Ovary (tissue), 9 donors: ENCODE results near the gene FAM187B. TPM values are rescaled to one million over a fixed set of nuclear protein-coding genes. Genes with fewer than 3 reads are reported as not detected.

Source experiments
- DNase-seq, 5 donors: peaks; one replicate each; pipeline ENCODE4 v3.0.0-alpha.2; 2019 to 2020
- H3K27ac ChIP-seq, 2 donors: fragments of 200-600 bp; one replicate each; pipeline versions ENCODE4 v1.5.1 to v1.8.0; 2019 to 2022
- H3K27me3 ChIP-seq: fragments of 200-600 bp; one replicate; pipeline ENCODE4 v1.8.0; 2022
- H3K36me3 ChIP-seq: fragments of 200-600 bp; sonication (generic); one replicate; pipeline ENCODE4 v1.5.1; 2019
- H3K4me1 ChIP-seq: one replicate; pipeline ENCODE4 v1.8.1; 2013; ENCODE audit warnings: mild to moderate bottlenecking, moderate library complexity; ENCODE audit not compliant: insufficient read depth
- H3K4me3 ChIP-seq: fragments of 200-600 bp; sonication (generic); one replicate; pipeline ENCODE4 v1.5.1; 2017
- H3K9me3 ChIP-seq, 2 donors: fragments of 200-600 bp in 1 of 2; sonication (generic) in 1 of 2; one replicate each; pipeline versions ENCODE4 v1.5.1 to v1.8.1; 2013 to 2019; ENCODE audit warnings: mild to moderate bottlenecking in 1 of 2, moderate library complexity in 1 of 2
- CTCF ChIP-seq, 3 donors: fragments of 450-650 bp in 2 of 3; fragments of 200-600 bp in 1 of 3; IDR thresholded peaks; one replicate each; pipeline versions ENCODE4 v1.5.1 to v1.8.0; 2016 to 2022; ENCODE audit warnings: antibody characterized with exemption in 3 of 3, mild to moderate bottlenecking in 1 of 3
- EP300 ChIP-seq: sonication (generic); formaldehyde crosslinking; IDR thresholded peaks from one replicate; pipeline ENCODE4 v1.6.1; 2017; ENCODE audit warnings: antibody characterized with exemption
- POLR2A ChIP-seq: fragments of 450-650 bp; IDR thresholded peaks from one replicate; pipeline ENCODE4 v1.6.1; 2017; ENCODE audit warnings: antibody characterized with exemption, mild to moderate bottlenecking, moderate library complexity
- WGBS, 3 donors: extraction: QIAGEN DNeasy Blood & Tissue Kit in 1 of 3; methylation state at CpG; one replicate each; pipeline versions ENCODE4 v1.1.5 to v1.1.7; 2013 to 2017; 5-methylcytosine and 5-hydroxymethylcytosine counted together
- intact Hi-C, 4 donors: fragments of 100-400 bp; cut with DNase I; formaldehyde crosslinking; loops; one replicate each; pipeline versions ENCODE4 v1.11.0 to v1.15.1; 2022 to 2023
- polyA plus RNA-seq, 2 donors: library from polyadenylated mRNA; stranded (reverse); fragments of 200-250 nt in 1 of 2; fragments of 350-450 nt in 1 of 2; fragmentation: Illumina TruSeq in 1 of 2; extraction: RNeasy Lipid Tissue Mini Kit (QIAGEN cat#74804) in 1 of 2; gene quantifications; one replicate each; pipeline ENCODE4 v1.2.3, GENCODE V29; 2013 to 2014
- total RNA-seq, 7 donors: library from RNA; depleted of rRNA in 2 of 7; stranded (reverse); fragments of >200 nt in 2 of 7; fragmentation: NEBNext Ultra II Directional in 3 of 7; extraction: Animal tissue kit (Norgen Biotek cat#: 25700) in 3 of 7; gene quantifications; one replicate each; pipeline versions ENCODE4 v1.1.0 to v1.2.4, GENCODE V29; 2016 to 2023
- donor health status: DM: no; HTN: no; CAD: no; lungs with moderate emphysema.
- donor health status: DM: no; HTN: no; CAD: no.
- donor health status: Bipolar disorder and iron deficiency.
- donor health status: DM: yes; HTN: yes; CAD: no.
- donor health status: DM: no; HTN: no; CAD: no.
- donor health status: DM: yes; HTN: yes; CAD: no.

FAM187B gene
- total and polyA plus RNA-seq, 9 donors = 0.06 TPM; not detected in 8

DNA sequence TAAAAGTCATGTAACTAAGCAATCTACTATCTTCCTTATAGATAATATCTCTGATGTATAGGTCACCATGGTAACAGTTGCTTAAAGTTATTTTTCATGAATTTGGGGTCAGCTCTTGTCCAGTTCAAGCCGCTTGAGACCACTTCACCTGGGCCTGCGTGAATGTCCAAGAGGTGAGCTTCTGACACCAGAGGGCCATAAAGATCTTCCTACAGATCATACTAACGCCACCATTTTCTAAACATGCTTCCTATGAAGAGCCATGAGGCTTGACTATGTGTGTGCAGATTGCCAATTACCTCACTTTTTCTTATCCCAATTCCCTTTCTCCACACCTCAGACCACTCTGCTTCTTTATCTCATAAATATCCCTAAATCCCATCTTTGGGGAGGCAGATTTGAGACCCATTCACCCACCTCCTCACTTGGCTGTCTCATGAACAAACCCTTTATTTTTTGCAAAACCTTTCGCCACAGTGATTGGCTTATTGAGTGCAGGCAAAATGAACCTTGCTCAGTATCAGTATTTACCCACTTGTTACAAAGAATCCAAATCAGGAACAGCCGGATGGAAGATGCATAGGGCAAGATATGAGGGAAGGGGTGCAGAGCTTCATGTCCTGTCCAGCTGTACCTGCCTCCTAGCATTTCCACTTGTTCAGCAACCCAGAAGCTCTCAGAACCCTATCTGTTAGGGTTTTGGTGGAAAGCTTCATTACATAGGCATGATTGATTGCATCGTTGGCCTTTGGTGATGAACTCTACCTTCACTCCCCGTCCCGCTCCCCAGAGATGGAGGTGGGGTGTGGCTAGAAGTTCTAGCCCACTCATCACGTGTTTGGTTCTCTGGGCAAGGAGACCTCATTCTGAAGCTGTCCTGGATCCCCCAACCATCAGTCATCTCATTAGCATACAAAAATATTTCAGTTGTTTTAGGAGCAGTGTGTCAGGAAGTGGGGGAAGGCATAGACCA is 34.2 kb downstream of the FAM187B start:
- Histone ChIP-seq H3K4me1 (no peaks in the 10 kb centered on the region), H3K36me3 (no peaks in the 10 kb centered on the region), H3K27ac (no peak overlapping the region), H3K27me3 (no peaks in the 10 kb centered on the region), H3K4me3 (no peak overlapping the region), H3K9me3 (no peaks in the 10 kb centered on the region)
- WGBS, 3 donors = 55 to 58% (median 58%) methylated on average over 9 of the region's 9 CpGs
- intact Hi-C loops = no loop called here
- no peak for TF ChIP-seq CTCF (IDR thresholded peaks at IDR 0.05)
- TF ChIP-seq EP300 = no peak
- no peak for TF ChIP-seq POLR2A
- DNase-seq = no peak

DNA sequence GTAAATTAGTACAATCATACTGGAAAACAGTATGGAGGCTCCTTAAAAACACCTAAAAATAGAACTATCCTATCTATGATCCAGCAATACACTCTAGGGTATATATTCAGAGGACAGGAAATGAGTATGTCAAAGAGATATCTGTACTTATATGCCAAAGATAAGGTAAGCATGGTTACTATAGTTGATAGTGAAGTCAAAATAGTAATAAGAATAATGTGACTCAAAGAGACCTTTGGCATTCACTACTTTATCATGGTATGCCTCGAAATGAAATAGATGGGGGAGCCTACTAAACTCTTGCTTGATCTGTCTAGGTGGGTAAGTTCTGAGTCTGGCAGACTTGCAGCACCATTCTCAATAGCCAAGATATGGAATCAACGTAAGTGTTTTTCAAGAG is 43.7 kb downstream of the FAM187B start:
- Histone ChIP-seq H3K9me3 (peaks cover 0 to 8% of the 10 kb centered on the region in 2 donors), H3K4me1 (no peaks in the 10 kb centered on the region), H3K36me3 (no peaks in the 10 kb centered on the region), H3K27ac (no peak overlapping the region), H3K27me3 (no peaks in the 10 kb centered on the region), H3K4me3 (no peak overlapping the region)
- WGBS, 3 donors = 61 to 77% (median 69%) methylated on average over 2 of the region's 2 CpGs
- TF ChIP-seq POLR2A (no peak), CTCF (IDR thresholded peaks at IDR 0.05) (no peak), EP300 (no peak)
- intact Hi-C loops = no loop called here
- no peak for DNase-seq

GRCh38 chr19:35184267-35184666 is 44.3 kb downstream of the FAM187B start:
- intact Hi-C loops = no loop called here
- no peak for DNase-seq
- WGBS, 3 donors = 65 to 77% (median 71%) methylated on average over 1 of the region's 1 CpG
- Histone ChIP-seq H3K4me1 (no peaks in the 10 kb centered on the region), H3K27me3 (no peaks in the 10 kb centered on the region), H3K27ac (no peak overlapping the region), H3K9me3 (peaks cover 0 to 8% of the 10 kb centered on the region in 2 donors), H3K36me3 (no peaks in the 10 kb centered on the region), H3K4me3 (no peak overlapping the region)
- no peak for TF ChIP-seq POLR2A
- no peak for TF ChIP-seq CTCF (IDR thresholded peaks at IDR 0.05)
- TF ChIP-seq EP300 = no peak

- Histone ChIP-seq H3K27ac (no peak overlapping the region), H3K36me3 (no peaks in the 10 kb centered on the region), H3K4me3 (no peak overlapping the region), H3K9me3 (peaks cover 0 to 8% of the 10 kb centered on the region in 2 donors), H3K4me1 (no peaks in the 10 kb centered on the region), H3K27me3 (no peaks in the 10 kb centered on the region)
- TF ChIP-seq POLR2A = no peak
- TF ChIP-seq EP300 = no peak
- TF ChIP-seq CTCF (IDR thresholded peaks at IDR 0.05) = no peak
- intact Hi-C loops = no loop called here
- 77 to 92% (median 85%) methylated on average over 1 of the region's 1 CpG for WGBS, 3 donors
- no peak for DNase-seq
These were observed 47.2 kb downstream of the FAM187B start for GRCh38 chr19:35181387-35181786.
